Keratinocyte (primary cell): ENCODE measurements around the gene DDR2.

ENCODE experiments used
- EZH2 ChIP-seq: IDR thresholded peaks from one replicate; pipeline ENCODE4 v1.6.1; 2012; ENCODE audit warnings: inconsistent platforms, mild to moderate bottlenecking, low read length, moderate library complexity
- TF ChIP-seq, protein P1 (sequence below), 3 experiments: IDR thresholded peaks in 1 of 3; conservative IDR thresholded peaks in 1 of 3; optimal IDR thresholded peaks in 1 of 3; 2 replicates in 2 of 3; 3 replicates in 1 of 3; pipeline versions ENCODE3 to v1.5.1; 2011; ENCODE audit warnings: low read length in 3 of 3, mild to moderate bottlenecking in 3 of 3, moderate library complexity in 2 of 3, control low read depth in 1 of 3, inconsistent platforms in 1 of 3; ENCODE audit not compliant: insufficient read depth in 2 of 3; ENCODE audit errors: extremely low read depth in 1 of 3

DNA sequence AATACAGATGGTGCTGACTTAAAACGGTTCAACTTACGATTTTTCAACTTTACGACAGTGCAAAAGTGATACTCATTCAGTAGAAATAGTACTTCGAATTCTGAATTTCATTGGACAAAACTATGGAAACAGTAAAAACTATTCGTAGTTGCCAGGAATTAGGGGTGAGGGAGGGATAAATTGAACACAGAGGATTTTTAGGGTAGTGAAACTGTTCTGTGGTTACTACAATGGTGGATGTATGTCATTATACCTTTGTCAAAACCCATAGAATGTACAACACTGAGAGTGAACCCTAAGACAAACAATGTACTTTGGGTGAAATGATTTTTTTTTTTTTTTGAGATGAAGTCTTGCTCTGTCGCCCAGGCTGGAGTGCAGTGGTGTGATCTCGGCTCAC, 7.5 kb downstream of the DDR2 start:
- TF ChIP-seq, protein P1, sequence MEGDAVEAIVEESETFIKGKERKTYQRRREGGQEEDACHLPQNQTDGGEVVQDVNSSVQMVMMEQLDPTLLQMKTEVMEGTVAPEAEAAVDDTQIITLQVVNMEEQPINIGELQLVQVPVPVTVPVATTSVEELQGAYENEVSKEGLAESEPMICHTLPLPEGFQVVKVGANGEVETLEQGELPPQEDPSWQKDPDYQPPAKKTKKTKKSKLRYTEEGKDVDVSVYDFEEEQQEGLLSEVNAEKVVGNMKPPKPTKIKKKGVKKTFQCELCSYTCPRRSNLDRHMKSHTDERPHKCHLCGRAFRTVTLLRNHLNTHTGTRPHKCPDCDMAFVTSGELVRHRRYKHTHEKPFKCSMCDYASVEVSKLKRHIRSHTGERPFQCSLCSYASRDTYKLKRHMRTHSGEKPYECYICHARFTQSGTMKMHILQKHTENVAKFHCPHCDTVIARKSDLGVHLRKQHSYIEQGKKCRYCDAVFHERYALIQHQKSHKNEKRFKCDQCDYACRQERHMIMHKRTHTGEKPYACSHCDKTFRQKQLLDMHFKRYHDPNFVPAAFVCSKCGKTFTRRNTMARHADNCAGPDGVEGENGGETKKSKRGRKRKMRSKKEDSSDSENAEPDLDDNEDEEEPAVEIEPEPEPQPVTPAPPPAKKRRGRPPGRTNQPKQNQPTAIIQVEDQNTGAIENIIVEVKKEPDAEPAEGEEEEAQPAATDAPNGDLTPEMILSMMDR (optimal IDR thresholded peaks at IDR 0.05 in 1 of 3, IDR thresholded peaks at IDR 0.05 in 1 of 3, conservative IDR thresholded peaks at IDR 0.05 in 1 of 3; ENCODE audit: extremely low read depth in 1 of 3, insufficient read depth in 2 of 3, low read length in 3 of 3): no peak
- TF ChIP-seq EZH2: no peak
